Skin of body (tissue), 2 donors: ENCODE results near the gene SIRT5. TPM values are rescaled to one million over a fixed set of nuclear protein-coding genes. Genes with fewer than 3 reads are reported as not detected.

Experiments
- DNase-seq: peaks from one replicate; lab custom pipeline; 2025; lab: John Stamatoyannopoulos, UW
- total RNA-seq: library from RNA; depleted of rRNA; stranded (reverse); fragments of >200 nt; gene quantifications from one replicate; pipeline ENCODE4 v1.2.3, GENCODE V29; 2014

Gene SIRT5
- total RNA-seq: 6.9 TPM

DNA sequence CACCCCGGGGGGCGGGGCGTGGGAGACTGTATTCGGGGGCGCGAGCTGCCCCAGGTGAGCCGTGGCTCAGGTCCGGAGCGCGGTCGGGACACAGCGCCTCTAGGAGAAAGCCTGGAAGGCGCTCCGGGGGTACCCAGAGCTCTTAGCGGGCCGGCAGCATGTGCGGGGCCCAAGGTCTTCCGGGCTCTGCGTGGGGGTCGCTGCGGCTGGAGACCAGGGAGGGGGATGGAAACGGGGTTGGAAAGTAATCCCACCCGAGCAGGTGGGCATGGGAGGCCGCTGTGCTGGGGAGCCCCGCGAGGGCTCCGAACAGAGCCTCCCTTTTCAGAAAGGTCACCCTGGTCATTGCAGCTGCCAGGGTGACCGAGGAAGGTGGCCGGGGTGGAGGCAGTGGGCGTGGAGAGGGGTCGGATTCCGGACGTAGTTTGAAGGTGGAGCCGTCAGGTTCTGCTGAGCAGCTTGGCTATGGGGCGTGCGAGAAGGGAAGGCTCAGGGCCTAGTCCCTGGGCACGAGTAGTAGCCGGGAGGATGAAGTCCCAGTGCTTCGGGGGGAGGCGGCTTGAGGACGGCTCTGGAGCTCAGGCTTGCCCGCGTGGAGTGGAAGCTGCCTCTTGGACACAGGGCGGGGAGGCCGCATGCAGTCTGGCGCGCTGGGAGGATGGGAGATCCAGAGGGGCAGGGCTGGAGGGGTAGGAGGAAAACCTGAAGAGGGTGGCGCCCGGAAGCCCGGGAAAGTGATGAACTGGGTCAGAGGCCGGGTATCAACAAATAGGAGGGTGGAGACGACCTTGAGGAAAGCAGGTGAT is at the start of gene SIRT5:
SIRT5 (plus strand) TSS at position 31 of the 806 bp plus-strand sequence. CDS start 9,510 bp downstream, outside the sequence.
- DNase-seq: peak; percentile 64

DNA sequence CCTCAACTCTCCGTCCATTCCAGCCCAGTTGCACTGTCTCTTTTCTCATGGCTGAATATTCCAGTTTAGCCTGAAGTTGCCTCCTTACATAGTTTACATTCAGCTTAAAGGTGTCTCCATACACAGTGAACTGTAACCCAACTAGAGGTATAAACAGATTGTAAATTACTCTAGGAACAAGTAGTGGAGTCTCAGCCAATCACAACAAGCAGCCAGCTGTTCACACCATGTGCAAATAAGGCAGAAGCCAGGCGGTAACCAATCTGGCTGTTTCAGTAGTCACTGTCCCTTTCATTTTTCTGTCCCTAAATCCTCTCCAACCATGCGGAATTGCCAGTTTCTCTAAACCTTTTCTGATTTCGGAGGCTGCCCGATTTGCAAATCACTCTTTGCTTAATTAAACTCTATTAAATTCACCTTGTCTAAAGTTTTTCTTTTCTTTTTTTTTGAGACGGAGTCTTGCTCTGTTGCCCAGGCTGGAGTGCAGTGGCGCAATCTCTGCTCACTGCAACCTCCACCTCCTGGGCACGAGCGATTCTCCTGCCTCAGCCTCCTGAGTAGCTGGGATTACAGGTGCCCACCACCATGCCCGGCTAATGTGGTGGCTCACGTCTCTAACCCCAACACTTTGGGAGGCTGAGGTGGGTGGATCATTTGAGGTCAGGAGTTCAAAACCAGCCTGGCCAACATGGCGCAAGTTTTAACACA is 49.4 kb upstream of the SIRT5 start:
- DNase-seq: no peak

DNA sequence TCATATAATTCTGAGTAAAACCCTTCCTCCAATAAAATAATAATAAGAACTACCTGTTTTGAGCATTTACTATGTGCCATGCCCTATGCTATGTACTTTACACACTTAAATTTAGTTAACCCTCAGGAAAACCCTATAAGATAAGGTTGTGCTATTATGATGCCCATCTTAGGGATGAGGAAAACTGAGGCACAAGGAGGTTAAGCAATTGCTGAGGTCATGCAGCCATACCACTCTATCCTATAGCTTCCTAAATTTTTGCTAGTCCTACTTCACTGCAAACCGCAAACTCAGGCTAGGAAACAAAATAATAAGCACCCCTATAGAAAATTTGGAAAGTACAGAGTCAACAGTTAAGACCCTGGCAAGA is 48.1 kb upstream of the SIRT5 start:
- DNase-seq: no peak

DNA sequence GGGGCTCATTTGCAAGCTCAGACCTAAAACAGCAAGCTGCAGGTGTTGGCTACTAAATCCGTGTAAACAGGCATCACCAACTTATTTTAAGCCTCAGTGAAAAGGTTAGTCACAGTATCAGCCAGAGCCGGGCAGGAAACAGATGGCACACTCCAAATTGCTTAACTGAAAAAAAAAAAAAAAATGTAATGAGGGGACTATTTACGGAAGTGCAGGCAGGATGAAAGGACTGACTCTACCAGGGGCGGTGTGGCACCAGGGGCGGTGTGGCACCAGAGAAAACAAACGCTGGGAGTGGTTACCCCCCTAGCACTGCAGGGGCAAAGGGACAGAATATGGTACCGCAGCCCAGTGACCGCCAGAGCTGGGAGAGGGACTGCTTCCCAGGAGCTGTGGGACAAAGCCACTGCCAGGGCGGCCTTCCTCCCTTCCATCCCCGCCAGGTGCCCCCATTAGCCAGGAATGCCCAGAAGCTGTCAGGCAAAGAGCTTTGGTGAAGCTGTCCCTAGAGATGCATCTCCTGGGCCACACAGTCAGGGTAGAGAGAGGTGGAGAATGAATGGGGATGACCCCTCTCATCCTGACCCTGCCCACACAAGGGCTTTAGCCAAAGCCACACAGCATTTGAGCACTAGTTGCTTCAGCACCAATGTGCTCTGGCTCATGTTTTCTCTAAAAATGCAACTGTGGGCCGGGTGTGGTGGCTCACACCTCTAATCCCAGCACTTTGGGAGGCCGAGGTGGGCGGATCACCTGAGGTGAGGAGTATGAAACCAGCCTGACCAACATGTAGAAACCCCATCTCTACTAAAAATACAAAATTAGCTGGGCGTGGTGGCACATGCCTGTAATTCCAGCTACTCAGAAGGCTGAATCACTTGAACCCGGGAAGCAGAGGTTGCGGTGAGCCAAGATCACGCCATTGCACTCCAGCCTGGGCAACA is 47.4 kb upstream of the SIRT5 start:
- DNase-seq: no peak

DNA sequence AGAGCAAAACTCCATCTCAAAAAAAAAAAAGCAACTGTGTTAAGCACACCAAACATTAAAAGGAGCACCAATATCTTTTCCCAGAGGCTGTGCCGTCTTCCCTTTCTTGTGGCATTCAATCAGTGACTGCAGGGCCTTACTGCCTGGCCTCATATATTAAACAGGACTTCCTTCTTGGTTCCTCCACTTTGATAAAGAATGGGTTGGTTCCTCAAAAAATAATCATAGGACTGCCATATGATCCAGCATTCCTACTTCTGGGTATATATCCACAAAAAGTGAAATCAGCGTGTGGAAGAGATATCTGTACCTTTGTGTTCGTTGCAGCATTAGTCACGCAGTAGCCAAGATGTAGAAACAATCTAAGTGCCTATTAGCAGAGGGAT is 46.7 kb upstream of the SIRT5 start:
- DNase-seq: no peak

DNA sequence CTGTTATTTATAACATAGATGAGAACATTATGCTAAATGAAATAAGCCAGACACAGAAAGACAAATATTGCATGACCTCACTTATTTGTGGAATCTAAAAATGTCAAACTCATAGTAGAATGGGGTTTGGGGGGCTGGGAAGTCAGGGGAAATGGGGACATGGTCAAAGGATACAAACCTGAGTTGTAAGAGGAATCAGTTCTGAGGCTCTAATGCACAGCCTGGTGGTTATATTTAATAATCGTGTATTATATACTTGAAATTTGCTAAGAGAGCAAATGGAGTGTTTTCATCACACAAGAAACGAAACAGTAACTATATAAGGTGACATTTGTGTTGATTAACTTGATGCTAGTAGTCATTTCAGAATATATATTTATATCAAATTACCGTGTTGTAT is 46.2 kb upstream of the SIRT5 start:
- no peak for DNase-seq

DNA sequence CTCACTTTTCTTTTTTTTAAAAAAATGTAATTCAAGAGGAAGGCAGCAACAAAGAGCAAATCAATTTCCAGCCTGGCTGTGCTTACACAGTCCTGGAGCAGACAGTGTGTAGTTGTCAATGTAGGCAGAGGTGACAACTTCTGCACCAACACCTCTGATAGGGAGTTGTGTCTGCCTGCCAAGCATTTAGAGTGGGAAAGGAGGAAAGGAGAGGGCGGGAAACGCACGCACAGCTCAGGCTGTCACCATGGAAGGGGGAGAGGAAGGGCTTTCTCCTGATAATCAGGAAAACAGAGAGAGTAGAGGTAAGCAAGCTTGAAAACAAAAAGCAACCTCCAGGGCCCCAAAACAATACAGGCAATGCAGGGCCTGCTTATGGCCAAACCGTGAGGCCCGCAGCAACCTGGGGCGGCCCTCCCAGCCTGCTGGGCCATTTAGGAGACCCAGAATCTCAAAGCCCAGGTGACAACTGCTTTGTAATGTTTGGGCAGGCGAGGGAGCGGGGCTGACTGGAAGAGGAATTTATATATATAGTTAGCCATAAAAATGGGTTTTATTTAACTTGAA is 45.5 kb upstream of the SIRT5 start:
- DNase-seq: no peak

DNA sequence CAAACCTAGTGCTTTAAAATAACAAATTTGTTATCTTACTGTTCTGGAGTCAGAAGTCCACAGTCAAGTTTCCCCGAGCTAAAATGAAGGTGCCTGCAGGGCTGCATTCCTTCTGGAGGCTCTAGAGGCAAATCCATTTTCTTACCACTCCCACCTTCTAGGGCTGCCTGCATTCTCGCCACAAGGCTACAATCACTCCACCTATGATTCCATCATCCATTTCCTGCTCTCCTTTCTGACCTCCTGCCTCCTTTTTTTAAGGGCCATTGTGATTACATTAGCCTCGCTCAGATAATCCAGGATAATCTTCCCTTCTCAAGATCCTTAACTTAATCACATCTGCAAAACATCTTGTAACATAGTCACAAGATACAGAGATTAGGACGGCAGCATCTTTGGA is 42.4 kb upstream of the SIRT5 start:
- no peak for DNase-seq

DNA sequence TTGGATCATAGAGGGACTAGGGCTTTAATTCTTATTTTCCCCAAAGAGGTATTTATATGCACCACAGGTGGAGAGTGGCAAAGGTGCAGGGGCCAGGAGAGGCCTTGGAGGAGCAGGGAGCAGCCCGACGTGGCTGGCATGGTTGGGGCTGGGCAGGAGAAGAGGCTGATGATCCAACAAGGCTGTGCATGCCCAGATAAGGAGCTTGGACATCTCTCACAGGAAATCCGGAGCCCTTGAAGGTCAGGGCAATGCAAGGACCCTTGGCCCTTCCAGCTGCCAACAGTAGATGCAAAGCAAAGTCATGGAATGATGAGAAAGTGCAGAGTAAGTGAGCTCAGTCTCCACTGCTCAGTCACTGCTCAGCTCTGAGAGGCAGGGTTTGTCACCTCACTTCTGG is 39.9 kb upstream of the SIRT5 start:
- no peak for DNase-seq

DNA sequence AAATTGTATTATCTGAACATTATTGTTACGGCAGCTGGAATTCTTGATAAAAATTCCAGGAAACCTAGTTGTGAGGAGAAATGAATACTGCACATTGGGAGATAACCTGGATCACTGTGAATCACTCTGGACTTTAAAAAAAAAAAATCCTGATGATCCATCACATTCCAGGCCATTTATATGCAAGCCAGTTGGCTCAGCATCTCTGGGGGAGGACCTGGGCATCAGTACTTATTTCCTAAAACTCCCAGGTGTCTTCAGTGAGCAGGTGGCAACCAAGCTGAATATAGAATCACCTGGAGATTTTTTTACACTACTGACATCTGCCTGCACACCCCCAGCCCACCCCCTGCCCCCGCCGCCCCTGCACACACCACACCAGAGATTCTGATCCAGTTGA is 39.1 kb upstream of the SIRT5 start:
- DNase-seq: no peak

DNA sequence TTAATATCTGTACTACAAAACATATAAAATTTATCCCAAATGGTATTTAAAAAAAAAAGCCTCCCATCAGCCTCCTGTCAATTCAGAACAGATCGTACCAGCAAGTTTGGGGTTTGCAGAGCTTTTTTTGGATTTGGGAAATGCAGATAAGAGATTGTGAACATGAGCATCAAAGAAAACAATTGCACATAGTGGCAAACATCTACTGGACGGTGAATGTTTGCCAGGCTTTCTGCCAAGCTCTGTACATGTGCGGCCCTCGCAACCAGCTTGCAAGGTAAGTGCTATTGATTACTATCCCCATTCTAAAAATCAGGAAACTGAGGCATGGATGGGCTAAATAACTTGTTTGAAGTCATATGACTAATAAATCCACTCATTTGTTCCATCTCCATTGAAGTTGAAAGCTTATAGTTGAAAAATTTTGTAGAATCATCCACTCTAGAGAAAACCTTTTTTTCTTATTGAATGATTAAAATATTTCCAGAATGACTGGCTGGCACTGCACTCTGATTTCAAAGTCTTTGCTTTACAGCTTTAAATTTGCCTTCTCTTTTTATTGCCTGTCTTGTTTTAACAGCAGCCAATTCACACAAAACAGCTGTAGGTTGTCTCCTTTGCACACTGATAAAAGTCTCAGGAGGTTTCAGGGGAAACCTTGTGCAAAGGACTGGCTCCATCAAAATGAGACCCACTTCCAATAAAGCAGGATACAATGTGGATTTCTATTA is 37.4 kb upstream of the SIRT5 start:
- no peak for DNase-seq

DNA sequence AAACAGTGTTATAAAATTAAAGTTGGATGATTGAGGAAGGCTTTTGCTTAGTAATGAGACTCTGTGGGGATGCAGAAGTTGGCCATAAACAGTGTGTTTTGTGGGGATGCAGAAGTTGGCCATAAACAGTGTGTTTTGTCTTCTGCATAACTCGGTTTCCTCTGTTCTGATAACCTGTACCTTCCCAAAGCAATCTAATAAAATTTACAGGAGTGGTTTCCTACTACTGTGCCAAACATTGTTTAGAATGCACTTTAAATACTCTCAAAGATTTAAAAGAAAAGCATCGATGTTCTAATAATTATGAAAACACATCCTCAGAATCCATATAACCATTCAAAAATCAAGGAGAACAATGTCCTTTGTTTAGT is 36.9 kb upstream of the SIRT5 start:
- DNase-seq: no peak

DNA sequence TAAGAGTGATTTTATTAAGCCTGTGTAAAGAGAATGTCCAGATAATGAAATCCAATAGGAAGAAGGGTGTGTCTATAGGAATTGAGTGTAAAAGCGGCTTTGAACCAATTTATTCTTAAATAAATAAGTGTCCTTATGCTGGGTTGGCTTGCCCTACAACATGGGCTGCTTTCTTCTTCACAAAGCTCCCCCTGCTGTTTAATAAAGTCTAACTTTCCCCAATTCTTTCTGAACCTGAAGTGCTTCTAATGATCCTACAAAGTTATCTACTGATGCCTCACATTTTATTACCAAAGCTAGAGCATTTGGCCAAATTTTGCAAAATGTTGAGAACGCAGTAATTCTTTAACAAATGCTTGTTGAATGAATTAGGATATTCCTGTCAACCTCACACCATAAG is 36.3 kb upstream of the SIRT5 start:
- DNase-seq: peak; percentile 16

DNA sequence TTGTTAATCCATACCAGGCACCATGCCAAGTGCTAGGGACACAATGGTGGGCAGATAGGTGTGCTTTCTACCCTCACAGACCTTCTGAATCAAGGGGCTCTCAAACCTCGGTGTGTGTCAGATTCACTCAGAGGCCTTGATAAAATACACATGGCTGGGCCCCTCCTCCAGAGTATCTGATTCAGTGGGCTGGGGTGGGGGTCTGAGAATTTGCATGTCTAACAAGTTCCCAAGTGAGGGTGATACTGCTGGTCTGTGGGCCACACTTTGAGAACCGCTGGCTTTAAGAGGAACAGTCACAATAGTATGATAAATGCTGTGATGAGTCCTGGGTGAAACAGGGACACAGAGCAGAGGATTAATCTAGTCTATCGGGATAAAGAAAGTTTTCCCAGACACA is 35.8 kb upstream of the SIRT5 start:
- DNase-seq: no peak

DNA sequence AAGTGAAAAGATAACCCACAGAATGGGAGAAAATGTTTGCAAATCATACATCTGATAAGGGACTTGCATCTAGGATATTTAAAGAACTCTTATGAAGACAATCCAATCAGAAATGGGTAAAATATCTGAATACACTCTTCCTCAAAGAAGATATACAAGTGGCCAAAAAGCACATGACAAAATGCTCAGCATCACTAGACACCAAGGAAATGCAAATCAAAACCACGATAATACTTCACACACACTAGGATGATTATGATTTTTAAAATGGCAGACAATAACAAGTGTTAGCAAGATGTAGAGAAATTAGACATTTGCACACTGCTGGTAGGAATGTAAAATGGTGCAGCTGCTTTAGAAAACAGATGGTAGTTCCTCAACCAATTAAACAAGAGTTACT is 34.8 kb upstream of the SIRT5 start:
- no peak for DNase-seq

DNA sequence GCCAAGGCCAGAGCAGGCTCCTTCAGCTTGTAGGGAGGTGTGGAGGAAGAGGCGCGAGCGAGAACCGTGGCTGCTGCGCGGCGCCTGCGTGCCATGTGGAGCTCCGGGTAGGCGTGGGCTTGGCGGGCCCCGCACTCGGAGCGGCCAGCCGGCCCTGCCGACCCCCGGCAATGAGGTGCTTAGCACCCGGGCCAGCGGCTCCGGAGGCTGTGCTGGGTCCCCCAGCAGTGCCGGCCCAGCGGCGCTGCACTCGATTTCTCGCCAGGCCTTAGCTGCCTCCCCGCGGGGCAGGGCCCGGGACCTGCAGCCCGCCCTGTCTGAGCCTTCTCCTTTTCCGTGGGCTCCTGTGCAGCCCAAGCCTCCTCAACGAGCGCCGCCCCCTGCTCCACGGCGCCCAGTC is 32.9 kb upstream of the SIRT5 start:
- no peak for DNase-seq

DNA sequence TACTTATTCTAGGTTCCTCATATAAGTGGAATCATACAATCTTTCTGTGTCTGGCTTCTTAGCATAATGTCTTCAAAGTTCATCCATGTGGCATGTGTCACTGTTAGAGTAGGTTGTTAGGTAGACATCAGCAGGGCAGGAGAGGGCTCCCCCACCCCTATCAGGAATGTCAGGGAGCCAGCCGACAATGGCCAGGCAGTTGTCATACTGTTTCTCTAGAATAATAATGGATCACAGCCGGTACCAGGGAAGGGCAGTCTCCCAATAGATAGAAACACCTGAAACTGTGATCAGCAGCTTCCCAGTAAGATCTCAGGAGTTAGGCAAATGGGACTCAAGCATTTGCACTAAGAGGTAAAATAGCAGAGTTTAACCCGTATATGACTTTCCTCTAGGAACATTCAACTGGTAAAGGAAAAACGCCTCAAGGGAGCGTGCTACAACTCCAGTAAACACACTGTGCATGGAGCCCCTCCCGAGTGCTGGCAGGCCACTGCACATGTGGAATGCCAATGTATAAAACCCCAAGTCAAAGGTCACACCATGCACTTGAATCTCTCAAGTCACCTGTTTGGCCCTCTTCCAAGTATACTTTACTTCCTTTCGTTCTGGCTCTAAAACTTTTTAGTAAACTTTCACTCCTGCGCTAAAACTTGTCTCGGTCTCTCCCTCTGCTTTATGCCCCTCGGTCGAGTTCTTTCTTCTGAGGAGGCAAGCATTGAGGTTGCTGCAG is 29.8 kb upstream of the SIRT5 start:
- no peak for DNase-seq

DNA sequence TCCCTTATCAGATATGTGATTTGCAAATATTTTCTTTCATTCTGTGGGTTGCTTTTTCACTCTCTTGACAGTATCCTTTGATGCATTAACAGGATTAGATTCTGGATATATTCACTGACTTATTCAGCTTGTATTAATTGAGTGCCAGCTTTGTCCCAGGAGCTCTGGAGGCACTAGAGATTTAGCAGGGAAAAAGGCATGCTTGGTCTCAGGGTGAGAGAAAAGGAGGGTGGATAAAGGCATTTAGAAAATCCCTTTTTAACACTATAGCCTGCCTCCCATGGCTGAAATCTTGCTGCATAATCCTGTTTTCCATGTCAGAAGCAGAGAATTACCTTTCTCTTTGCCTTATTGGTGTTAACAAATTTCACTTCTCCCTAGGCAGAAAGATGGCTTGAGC is 28.5 kb upstream of the SIRT5 start:
- no peak for DNase-seq

DNA sequence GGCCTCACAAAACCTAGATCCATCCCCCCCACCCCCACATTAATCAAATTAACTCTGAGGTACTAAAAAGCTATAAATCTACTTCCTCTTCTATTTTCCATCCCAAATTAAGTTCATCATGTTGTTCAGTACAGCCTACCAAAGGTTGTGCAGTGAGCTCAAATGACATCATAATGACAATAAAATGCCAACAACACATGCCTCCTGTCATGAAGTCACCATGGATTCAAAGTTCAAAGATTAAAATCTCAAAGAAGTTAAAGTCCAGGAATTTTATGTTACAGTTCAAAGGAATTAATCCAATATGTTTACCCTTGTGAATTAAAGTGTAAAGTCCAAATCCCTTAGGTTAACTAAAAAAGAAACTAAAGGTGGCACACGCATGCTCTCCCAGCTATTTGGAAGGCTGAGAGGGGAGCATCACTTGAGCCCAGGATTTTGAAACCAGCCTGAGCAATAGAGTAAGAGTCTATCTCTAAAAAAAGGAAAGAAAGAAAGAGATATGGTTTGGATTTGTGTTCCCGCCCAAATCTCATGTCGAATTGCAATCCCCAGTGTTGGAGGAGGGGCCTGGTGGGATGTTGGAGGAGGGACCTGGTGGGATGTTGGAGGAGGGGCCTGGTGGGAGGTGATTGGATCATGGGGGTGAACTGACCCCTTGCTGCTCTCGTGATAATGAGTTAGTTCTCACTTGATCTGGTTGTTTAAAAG is 25.7 kb upstream of the SIRT5 start:
- DNase-seq: no peak

DNA sequence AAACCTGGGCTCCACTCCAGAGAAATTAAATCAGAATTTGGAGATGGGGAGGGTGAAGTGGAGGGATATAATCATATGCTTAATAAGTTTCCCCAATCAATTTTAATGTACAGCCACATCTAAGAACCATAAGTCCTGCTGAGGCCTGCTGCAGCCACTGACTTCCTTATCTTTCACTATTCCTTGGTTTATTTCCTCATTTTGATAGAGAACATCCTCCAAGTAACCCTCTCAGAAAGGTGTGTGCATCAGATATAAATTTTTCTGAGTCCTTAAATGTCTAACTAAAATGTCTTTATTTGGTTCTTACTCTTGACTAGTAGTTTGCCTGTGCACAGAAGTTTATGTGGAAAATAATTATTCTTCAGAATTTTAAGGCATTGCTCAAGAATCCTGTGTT is 23.7 kb upstream of the SIRT5 start:
- no peak for DNase-seq
